Thyroid gland (tissue), 4 donors: ENCODE results near the gene DVL2.

Experiments used
- POLR2A ChIP-seq, 2 donors: fragments of 450-650 bp; IDR thresholded peaks; one replicate each; pipeline ENCODE4 v1.6.1; 2017; ENCODE audit warnings: antibody characterized with exemption in 2 of 2, mild to moderate bottlenecking in 2 of 2, moderate library complexity in 1 of 2
- TF ChIP-seq, protein P1 (sequence below), 6 experiments: fragments of 200-600 bp in 3 of 6; fragments of 450-650 bp in 3 of 6; sonication (generic) in 3 of 6; IDR thresholded peaks; one replicate each; pipeline ENCODE4 v1.5.1; 2016 to 2019; ENCODE audit warnings: antibody characterized with exemption in 6 of 6, mild to moderate bottlenecking in 2 of 6, inconsistent platforms in 1 of 6, moderate library complexity in 1 of 6

DNA sequence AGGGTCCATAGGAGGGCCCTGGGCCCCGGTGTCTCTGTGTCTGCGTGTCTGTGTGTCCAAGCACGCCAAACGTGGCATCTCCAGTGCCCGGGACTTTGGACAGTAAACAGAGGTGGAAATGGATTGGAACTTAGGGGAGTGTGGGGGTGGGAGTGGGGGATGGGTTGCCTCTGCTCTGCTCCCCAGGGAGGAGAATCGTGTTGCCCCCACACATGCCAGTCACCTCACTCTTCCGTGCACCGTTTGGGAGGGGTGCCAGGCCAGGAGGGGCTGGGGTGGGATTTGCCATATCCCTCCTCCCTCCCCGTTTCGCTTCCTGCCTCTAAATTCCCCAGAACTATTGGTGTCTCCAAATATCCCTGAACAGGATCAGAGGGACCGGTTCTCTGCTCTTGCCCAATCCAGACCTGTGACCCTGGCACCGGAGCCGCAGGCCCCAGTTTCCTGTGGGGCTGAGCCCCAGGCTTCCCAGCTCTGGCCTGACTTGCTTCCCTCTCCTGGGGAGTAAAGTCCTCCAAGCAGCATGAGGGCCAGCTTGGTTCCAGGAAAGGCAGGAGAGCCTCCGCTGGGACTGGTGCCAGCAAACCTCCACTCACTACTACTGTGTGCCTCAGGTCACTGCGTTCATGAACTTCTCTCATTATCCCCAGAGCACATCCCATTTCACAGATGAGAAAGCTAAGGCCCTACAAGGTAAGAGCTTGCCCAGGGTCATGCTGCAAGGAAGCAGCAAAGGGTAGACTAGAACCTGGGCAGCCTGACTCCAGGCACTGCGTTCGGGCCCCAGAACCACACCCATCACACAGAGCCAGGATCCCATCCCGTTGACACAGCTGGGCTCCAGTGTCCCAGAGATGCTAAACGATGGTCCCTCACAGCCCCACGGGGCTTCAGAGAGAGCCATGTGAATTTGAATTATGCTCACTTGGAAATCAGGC lies 54.7 kb downstream of the DVL2 start, which contains the start of gene ASGR1:
- TF ChIP-seq, protein P1, sequence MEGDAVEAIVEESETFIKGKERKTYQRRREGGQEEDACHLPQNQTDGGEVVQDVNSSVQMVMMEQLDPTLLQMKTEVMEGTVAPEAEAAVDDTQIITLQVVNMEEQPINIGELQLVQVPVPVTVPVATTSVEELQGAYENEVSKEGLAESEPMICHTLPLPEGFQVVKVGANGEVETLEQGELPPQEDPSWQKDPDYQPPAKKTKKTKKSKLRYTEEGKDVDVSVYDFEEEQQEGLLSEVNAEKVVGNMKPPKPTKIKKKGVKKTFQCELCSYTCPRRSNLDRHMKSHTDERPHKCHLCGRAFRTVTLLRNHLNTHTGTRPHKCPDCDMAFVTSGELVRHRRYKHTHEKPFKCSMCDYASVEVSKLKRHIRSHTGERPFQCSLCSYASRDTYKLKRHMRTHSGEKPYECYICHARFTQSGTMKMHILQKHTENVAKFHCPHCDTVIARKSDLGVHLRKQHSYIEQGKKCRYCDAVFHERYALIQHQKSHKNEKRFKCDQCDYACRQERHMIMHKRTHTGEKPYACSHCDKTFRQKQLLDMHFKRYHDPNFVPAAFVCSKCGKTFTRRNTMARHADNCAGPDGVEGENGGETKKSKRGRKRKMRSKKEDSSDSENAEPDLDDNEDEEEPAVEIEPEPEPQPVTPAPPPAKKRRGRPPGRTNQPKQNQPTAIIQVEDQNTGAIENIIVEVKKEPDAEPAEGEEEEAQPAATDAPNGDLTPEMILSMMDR (IDR thresholded peaks at IDR 0.05), result no peak
- no peak for TF ChIP-seq POLR2A (IDR thresholded peaks at IDR 0.05)
